ENCODE measurements around the gene RNF114.
"Not testable (repeated sequence)": the region's sequence is repeated elsewhere in the genome, so short reads cannot be mapped to it uniquely, and the experiment has no call there.

Gene RNF114

DNA sequence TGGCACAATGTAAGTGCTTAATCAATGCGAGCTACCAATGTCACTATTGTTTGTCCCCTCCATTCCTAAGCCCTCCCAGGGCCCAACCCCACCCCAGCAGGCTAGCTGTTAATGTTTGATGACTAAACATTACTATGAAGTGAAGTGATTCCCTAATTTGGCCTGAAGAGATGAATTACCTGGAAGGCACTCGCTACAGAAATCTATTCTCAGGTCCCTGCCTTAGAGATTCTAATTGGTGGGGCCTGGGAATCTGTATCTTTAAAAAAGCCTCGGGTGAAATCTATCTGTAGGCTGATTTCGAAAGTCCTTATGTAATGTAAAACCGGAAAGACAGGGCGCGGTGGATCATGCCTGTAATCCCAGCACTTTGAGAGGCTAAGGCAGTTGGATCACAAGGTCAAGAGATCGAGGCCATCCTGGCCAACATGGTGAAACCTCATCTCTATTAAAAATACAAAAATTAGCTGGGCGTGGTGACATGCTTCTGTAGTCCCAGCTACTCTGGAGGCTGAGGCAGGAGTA, 29.6 kb downstream of the RNF114 start:
- no peak for DNase-seq

GRCh38 chr20:49966861-49967260, 30.7 kb downstream of the RNF114 start:
- no peak for DNase-seq

- DNase-seq: no peak
These were observed 33.0 kb downstream of the RNF114 start for GRCh38 chr20:49969234-49969633.

DNA sequence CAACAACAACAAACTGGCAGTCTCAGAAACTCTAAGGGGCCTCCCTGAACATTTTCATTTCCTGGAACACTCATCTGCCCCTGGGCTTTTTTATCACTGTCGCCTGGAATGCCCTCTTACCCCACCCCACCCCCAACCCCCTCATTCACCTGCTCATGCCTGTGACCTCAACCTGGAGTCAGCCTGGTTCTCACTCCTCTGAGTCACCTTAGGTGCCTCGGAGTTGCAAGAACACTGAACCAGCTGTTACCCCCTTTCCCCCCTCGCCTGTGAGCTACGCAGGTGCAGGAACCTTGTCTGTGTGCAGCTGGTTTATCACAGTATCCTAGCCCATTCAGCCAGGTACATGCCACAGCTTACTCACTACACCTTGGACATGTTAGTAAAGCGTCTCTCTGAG, 33.7 kb downstream of the RNF114 start:
- DNase-seq: no peak

DNA sequence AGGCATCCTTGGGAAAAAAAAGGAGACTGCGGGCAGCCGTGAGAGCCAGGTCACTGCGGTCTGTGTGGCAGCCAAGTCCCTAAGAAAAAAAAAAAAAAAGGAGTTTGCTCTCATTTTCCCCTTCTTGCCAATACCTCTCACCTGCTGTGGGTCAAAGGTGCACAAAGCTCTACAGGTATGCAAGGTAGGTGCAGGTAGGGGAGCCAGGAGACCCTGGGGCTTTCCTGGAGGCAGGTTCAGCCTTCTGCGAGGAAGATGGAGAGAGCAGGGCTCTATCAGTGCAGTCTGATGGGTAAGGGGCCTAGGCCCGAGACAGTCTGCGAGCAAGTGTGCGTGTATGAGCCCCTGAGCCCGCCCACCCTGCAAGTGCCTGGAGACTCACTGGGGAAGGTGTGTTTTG, 34.3 kb downstream of the RNF114 start:
- DNase-seq: no peak

DNA sequence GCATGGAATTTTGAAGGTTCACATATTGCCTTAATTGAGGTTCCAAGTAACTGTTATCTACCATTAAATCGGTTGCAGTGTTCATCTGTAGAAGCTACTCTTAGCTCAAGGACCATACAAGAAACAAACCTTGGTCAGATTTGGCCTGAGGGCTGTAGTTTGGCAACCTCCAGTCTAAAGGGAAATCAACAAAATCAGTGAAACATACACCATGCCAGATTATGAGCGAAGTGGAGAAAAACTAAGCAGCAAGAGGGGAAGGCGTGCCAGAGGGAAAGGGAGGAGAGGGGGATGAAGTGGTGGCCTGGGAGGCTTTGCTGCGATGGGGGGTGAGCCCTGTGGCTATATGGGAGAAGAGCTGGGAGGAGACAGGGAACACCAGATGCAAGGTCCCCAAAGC, 37.8 kb downstream of the RNF114 start:
- no peak for DNase-seq

DNA sequence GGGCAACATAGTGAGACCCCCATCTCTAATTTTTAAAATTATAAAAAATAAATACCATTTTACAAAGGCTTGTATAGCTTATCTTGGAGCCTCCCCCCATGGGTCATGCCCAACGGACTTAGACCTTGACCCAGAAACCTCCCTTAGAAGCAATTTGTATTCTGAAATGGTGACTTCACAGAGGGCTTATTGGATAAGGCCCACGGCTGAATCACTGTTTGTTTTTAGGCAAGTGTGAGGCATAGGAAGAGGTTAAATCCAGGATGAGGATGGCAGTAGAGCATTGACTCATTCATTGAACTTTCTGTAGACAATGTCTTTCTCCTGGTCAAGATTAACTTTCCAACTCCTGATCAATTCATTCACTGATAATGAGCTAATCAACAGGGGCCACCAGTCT, 40.3 kb downstream of the RNF114 start:
- DNase-seq: no peak

- DNase-seq: not testable (repeated sequence)
These were observed 41.5 kb downstream of the RNF114 start for GRCh38 chr20:49977740-49978139.

GRCh38 chr20:49978685-49979029, 42.5 kb downstream of the RNF114 start:
- DNase-seq: no peak

DNA sequence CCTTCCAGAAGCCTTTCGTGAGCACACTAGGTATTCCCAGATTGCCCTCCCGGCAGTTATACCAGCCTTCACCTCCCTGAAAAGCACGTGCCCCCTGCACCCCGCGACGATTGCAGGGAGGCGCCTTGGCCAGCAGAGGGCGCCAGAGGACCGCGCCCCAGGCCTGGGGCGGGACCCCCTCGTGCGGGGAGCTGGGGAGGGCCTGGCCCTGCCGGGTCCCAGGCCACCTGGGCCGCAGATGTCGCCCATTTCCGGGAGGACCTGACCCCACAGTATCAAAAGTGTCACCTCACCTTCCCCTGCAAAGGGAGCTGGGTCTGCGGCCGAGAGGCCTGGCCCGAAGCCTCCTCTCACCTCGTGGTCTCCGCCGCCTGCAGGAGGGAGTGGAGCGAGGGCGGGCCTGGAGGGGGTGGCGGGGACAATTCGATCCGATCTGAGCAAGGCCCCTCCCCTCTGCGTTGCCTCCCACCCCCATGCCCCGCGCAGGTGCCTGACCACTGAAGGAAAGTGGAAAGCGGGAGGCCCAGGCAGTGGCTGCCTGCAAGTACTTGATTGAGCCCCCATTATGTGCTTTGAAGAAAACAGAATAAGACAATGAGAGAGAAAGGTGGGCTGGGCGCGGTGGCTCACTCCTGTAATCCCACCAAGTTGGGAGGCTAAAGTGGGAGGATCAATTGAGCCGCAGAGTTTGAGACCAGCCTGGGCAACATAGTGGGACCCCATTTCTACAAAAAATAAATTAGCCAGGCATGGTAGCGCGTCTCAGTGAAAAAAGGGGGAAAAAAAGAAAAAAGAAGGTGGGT, 43.0 kb downstream of the RNF114 start:
- DNase-seq: no peak

DNA sequence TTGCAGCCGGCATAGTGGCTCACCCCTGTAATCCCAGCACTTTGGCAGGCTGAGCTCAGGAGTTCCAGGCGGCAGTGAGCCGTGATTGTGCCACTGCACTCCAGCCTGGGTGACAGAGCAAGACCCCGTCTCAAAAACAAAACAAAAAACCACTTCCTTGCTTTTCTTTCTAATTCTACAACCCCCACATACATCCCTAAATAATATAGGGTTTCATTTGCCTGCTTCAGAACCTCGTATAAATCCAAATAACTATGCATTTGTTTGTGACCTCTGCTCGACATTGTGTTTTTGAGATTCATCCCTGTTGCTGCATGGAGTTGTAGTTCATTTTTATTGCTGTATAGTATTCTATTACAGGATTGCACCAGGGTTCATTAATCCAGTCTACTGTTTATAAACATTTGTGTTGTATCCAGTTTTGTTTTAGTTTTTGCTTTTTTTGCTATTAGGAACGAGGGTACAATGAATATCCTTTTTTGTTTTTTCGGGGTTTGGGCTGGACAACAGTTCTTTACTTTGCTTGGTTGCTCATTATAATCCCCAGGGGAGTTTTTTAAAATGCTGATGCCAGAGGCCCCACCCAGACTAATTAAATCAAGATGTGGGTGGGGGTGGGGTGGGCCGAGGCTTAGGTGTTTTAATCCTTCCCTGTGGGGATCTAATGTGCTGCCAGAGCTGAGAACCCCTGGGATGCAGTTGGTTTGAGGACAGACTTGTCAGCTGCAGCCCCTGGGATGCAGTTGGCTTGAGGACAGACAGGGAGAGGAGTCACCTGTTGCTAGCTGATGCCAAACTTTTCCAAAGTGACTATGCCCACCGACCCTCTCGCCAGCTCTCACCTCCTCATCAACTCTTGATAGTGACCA, 44.2 kb downstream of the RNF114 start:
- DNase-seq: no peak

GRCh38 chr20:49981218-49982071, 45.2 kb downstream of the RNF114 start:
- DNase-seq: no peak

DNA sequence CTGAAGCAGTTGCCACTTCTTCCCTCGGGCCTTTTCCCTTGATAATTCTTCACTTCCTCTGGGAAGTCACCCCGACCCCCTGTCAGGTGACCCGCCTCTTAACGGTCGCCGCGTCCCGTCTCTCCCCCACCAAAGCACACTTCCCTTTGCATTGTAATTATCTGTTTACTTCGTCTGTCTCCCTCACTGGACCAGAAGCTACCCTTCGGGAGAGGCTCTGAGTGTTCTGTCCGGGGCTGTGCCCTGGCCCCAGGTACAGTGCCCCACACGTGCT, 45.8 kb downstream of the RNF114 start:
- no peak for DNase-seq

DNA sequence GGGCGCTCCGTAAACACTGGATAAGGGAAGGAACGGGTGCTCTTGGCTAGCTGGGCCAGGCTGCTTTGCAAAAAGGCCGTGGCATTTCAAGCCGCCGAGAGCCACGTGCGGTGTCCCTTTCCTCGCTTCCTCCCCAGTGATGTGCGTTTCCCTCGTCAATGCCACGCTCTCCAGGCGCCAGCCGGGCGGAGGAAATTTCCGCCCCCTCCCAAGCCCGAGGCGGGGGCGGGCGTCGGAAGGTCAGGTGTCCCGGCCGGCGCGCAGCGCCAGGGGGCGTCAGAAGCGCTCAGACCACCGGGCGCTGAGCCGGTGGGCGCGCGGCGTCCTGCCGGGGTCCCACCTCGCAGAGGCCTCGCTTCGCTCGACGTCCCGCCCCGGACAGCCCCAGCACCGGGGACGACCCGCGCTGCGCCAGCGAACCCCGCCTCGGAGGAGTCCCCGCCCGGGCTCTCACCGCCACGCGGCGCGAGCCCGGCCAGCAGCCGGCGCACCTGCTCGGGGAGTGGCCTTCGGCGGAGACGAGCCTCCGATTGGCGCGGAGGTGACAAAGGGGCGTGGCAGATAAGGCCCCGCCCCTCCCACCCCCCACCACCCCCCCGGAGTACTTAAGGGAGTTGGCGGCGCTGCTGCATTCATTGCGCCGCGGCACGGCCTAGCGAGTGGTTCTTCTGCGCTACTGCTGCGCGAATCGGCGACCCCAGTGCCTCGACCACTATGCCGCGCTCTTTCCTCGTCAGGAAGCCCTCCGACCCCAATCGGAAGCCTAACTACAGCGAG, 46.3 kb downstream of the RNF114 start, which contains the start of gene SNAI1:
Gene SNAI1 (plus strand): TSS at position 635 of the 777 bp plus-strand sequence. CDS start 80 bp downstream, at position 715.
- DNase-seq: no peak

GRCh38 chr20:49983123-49983847, 47.1 kb downstream of the RNF114 start:
- DNase-seq: no peak

DNA sequence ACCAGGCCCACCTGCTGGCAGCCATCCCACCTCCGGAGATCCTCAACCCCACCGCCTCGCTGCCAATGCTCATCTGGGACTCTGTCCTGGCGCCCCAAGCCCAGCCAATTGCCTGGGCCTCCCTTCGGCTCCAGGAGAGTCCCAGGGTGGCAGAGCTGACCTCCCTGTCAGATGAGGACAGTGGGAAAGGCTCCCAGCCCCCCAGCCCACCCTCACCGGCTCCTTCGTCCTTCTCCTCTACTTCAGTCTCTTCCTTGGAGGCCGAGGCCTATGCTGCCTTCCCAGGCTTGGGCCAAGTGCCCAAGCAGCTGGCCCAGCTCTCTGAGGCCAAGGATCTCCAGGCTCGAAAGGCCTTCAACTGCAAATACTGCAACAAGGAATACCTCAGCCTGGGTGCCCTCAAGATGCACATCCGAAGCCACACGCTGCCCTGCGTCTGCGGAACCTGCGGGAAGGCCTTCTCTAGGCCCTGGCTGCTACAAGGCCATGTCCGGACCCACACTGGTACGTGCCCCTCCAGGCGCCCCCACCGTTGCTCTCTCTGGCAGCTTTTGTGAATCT, 47.7 kb downstream of the RNF114 start:
- no peak for DNase-seq

GRCh38 chr20:49984426-49985153, 48.4 kb downstream of the RNF114 start:
- no peak for DNase-seq

DNA sequence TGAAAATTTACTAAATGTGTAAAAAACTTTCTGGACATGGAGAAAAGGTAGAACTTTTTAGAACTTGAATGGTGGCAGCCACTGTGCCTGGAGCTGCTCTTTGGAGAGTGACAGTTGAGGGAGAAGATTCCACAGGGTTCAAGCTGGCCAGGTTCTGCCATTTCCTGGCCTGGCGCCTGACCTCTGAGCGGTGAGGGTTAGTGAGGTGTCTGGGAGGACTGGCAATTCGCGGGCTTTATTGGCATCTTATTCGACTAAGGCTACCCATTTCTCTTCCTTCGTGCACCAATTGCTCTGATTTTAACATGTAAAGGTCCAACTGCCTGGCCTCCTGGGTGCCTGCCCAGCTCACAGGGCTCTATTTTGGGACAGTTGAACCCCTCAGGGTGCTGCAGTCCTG, 49.0 kb downstream of the RNF114 start:
- no peak for DNase-seq

- no peak for DNase-seq
These were observed 49.4 kb downstream of the RNF114 start for GRCh38 chr20:49985617-49986016.

GRCh38 chr20:49986049-49986448, 49.9 kb downstream of the RNF114 start:
- no peak for DNase-seq
